HEK293 (cell line): Measurements from ENCODE around the gene PKIG.

ENCODE experiments used
- CTCF ChIA-PET: fragments of 350-600 bp; formaldehyde crosslinking; extraction: SDS; loops from one replicate; lab custom pipeline; 2021; ENCODE audit warnings: antibody characterized with exemption; lab: Yijun Ruan, JAX
- POLR2A ChIA-PET: fragments of 300-600 bp; formaldehyde crosslinking; extraction: SDS; loops from one replicate; lab custom pipeline; 2020; ENCODE audit warnings: antibody characterized with exemption, inconsistent platforms; lab: Yijun Ruan, JAX
- H3K27ac ChIP-seq: fragments of 200-500 bp; sonication (Bioruptor generic); 2 replicates; pipeline ENCODE4 v1.5.1; 2014; ENCODE audit warnings: low read depth, low read length, control low read depth, inconsistent platforms; ENCODE audit errors: extremely low read depth
- H3K36me3 ChIP-seq, 2 experiments: fragments of 200-500 bp in 1 of 2; sonication (Bioruptor generic) in 1 of 2; 1 replicate in 1 of 2; 2 replicates in 1 of 2; pipeline ENCODE4 v1.5.1; 2014 to 2017; ENCODE audit warnings: inconsistent platforms in 2 of 2, low read length in 2 of 2; ENCODE audit not compliant: control insufficient read depth in 2 of 2, insufficient read depth in 1 of 2
- H3K4me1 ChIP-seq: fragments of 200-500 bp; sonication (Bioruptor generic); 2 replicates; pipeline ENCODE4 v1.5.1; 2014; ENCODE audit warnings: mild to moderate bottlenecking, low read length, inconsistent platforms; ENCODE audit not compliant: control insufficient read depth, insufficient read depth
- H3K4me3 ChIP-seq: 2 replicates; pipeline ENCODE4 v1.5.1; 2011; ENCODE audit warnings: low read depth, mild to moderate bottlenecking, control low read depth, low read length, moderate library complexity
- H3K9me3 ChIP-seq: fragments of 200-500 bp; sonication (Bioruptor generic); 2 replicates; pipeline ENCODE4 v1.5.1; 2014; ENCODE audit warnings: low read depth, low read length, inconsistent platforms; ENCODE audit not compliant: control insufficient read depth, insufficient read depth
- SETDB1 ChIP-seq: IDR thresholded peaks from one replicate; pipeline ENCODE4 v1.6.1; 2017; ENCODE audit warnings: mild to moderate bottlenecking, low read length, moderate library complexity, mixed read lengths; ENCODE audit not compliant: insufficient read length
- ZBTB20 ChIP-seq: fragments of 450-650 bp; formaldehyde crosslinking; IDR thresholded peaks from 2 replicates; pipeline ENCODE4 v1.5.1; 2016; ENCODE audit warnings: missing biosample characterization, missing genetic modification characterization
- ZNF121 ChIP-seq: fragments of 450-650 bp; formaldehyde crosslinking; IDR thresholded peaks from 2 replicates; pipeline ENCODE4 v1.5.1; 2016; ENCODE audit warnings: missing biosample characterization, missing genetic modification characterization
- ZNF133 ChIP-seq: fragments of 450-650 bp; formaldehyde crosslinking; IDR thresholded peaks from 2 replicates; pipeline ENCODE4 v1.5.1; 2016; ENCODE audit warnings: missing biosample characterization, missing genetic modification characterization
- ZNF146 ChIP-seq: fragments of 450-650 bp; formaldehyde crosslinking; IDR thresholded peaks from 2 replicates; pipeline ENCODE4 v1.5.1; 2016; ENCODE audit warnings: missing biosample characterization, missing genetic modification characterization
- ZNF221 ChIP-seq: fragments of 450-650 bp; formaldehyde crosslinking; IDR thresholded peaks from 2 replicates; pipeline ENCODE4 v1.5.1; 2017; ENCODE audit warnings: missing biosample characterization, missing genetic modification characterization, borderline replicate concordance
- ZNF311 ChIP-seq: fragments of 450-650 bp; formaldehyde crosslinking; IDR thresholded peaks from 2 replicates; pipeline ENCODE4 v1.5.1; 2017; ENCODE audit warnings: missing biosample characterization, missing genetic modification characterization, borderline replicate concordance
- ZNF335 ChIP-seq: fragments of 450-650 bp; formaldehyde crosslinking; conservative IDR thresholded peaks from 2 replicates; pipeline ENCODE4 v1.5.1; 2016; ENCODE audit warnings: missing biosample characterization, missing genetic modification characterization
- ZNF350 ChIP-seq: fragments of 450-650 bp; formaldehyde crosslinking; IDR thresholded peaks from 2 replicates; pipeline ENCODE4 v1.5.0; 2017; ENCODE audit warnings: missing biosample characterization, mild to moderate bottlenecking, missing genetic modification characterization
- ZNF37A ChIP-seq: fragments of 450-650 bp; IDR thresholded peaks from 2 replicates; pipeline ENCODE4 v1.5.1; 2018; ENCODE audit warnings: missing biosample characterization, missing genetic modification characterization
- ZNF391 ChIP-seq: fragments of 450-650 bp; formaldehyde crosslinking; IDR thresholded peaks from 2 replicates; pipeline ENCODE4 v1.5.1; 2016; ENCODE audit warnings: low read depth, missing biosample characterization, missing genetic modification characterization, borderline replicate concordance
- ZNF529 ChIP-seq: fragments of 450-650 bp; formaldehyde crosslinking; IDR thresholded peaks from 2 replicates; pipeline ENCODE4 v1.5.1; 2017; ENCODE audit warnings: missing genetic modification characterization, missing biosample characterization; ENCODE audit not compliant: insufficient replicate concordance
- ZNF548 ChIP-seq: fragments of 450-650 bp; formaldehyde crosslinking; IDR thresholded peaks from 2 replicates; pipeline ENCODE4 v1.5.1; 2016; ENCODE audit warnings: missing biosample characterization, missing genetic modification characterization
- ZNF792 ChIP-seq: fragments of 450-650 bp; formaldehyde crosslinking; IDR thresholded peaks from 2 replicates; pipeline ENCODE4 v1.5.1; 2016; ENCODE audit warnings: missing biosample characterization, missing genetic modification characterization
- TF ChIP-seq, protein P1 (sequence below): fragments of 450-650 bp; formaldehyde crosslinking; IDR thresholded peaks from 2 replicates; pipeline ENCODE4 v1.5.1; 2016; ENCODE audit warnings: missing biosample characterization, missing genetic modification characterization, borderline replicate concordance
- TF ChIP-seq, protein P2 (sequence below): fragments of 450-650 bp; formaldehyde crosslinking; IDR thresholded peaks from 2 replicates; pipeline ENCODE4 v1.5.1; 2016; ENCODE audit warnings: missing biosample characterization, missing genetic modification characterization
- TF ChIP-seq, protein P3 (sequence below): fragments of 450-650 bp; formaldehyde crosslinking; IDR thresholded peaks from 2 replicates; pipeline ENCODE4 v1.5.1; 2016; ENCODE audit warnings: missing biosample characterization, missing genetic modification characterization
- TF ChIP-seq, protein P4 (sequence below): fragments of 450-650 bp; formaldehyde crosslinking; IDR thresholded peaks from 2 replicates; pipeline ENCODE4 v1.5.1; 2016; ENCODE audit warnings: missing biosample characterization, missing genetic modification characterization
- TF ChIP-seq, protein P5 (sequence below): fragments of 450-650 bp; formaldehyde crosslinking; IDR thresholded peaks from 2 replicates; pipeline ENCODE4 v1.5.1; 2016; ENCODE audit warnings: missing biosample characterization, missing genetic modification characterization

PKIG gene

DNA sequence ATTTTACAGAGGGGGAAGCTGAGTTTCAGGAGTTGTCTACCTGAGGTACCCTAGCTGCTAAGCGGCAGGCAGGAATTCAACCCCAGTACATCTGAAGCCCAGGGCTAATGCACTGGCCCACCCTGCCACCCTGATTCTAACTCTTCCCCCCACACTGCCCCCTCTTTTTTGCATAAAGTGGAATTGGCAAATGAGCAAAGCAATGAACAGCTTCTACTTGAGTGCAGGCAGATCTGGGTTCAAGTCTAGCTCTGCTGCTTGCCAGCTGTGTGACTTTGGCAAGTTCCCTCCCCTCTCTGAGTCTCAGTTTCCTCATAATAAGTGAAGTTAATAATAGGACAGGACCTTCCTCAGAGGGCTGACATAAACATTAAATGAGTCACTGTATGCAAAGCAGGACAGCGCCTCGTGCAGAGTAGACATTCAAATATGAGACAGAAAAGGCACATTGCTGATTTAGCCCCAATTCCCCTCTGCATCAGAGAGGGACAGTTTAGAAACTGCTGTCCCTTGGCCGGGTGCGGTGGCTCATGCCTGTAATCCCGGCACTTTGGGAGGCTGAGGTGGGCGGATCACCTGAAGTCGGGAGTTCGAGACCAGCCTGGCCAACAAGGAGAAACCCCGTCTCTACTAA lies 64.4 kb downstream of the PKIG start (continued):
- TF ChIP-seq, protein P1, sequence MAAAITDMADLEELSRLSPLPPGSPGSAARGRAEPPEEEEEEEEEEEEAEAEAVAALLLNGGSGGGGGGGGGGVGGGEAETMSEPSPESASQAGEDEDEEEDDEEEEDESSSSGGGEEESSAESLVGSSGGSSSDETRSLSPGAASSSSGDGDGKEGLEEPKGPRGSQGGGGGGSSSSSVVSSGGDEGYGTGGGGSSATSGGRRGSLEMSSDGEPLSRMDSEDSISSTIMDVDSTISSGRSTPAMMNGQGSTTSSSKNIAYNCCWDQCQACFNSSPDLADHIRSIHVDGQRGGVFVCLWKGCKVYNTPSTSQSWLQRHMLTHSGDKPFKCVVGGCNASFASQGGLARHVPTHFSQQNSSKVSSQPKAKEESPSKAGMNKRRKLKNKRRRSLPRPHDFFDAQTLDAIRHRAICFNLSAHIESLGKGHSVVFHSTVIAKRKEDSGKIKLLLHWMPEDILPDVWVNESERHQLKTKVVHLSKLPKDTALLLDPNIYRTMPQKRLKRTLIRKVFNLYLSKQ (tag by site-specific recombination), result no peak
- no peak for TF ChIP-seq ZNF311 (tag by site-specific recombination)

DNA sequence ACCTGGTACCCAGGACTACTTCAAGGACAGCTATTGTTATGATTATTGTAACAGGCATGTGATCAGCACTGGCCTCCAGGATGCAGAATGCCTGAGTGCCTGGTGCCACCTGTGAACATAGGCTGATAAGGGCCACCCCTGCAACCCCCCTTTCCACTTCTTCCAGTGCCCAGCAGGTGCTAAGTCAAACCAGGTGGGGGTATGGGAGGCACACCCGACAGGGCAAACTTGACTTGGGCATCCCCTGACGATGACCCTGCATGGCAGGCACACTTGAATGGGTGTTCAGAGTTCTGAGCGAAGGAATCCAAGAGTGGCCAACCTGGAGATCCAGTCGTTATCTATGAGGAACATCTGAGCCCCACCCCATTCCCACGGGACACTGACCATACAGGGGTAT lies 65.7 kb downstream of the PKIG start:
- H3K36me3 ChIP-seq, result no peaks in the 10 kb centered on the region
- TF ChIP-seq ZNF37A (tag by site-specific recombination) (no peak), ZNF391 (tag by site-specific recombination) (no peak), ZNF335 (tag by site-specific recombination) (no peak), ZNF121 (no peak), ZBTB20 (no peak), ZNF350 (tag by site-specific recombination) (no peak), ZNF146 (no peak), ZNF529 (no peak), ZNF221 (tag by site-specific recombination) (no peak), ZNF133 (no peak), ZNF792 (tag by site-specific recombination) (no peak), ZNF548 (no peak), SETDB1 (no peak)
- TF ChIP-seq, protein P2, sequence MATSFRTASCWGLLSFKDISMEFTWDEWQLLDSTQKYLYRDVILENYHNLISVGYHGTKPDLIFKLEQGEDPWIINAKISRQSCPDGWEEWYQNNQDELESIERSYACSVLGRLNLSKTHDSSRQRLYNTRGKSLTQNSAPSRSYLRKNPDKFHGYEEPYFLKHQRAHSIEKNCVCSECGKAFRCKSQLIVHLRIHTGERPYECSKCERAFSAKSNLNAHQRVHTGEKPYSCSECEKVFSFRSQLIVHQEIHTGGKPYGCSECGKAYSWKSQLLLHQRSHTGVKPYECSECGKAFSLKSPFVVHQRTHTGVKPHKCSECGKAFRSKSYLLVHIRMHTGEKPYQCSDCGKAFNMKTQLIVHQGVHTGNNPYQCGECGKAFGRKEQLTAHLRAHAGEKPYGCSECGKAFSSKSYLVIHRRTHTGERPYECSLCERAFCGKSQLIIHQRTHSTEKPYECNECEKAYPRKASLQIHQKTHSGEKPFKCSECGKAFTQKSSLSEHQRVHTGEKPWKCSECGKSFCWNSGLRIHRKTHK (tag by site-specific recombination), result no peak
- TF ChIP-seq, protein P3, sequence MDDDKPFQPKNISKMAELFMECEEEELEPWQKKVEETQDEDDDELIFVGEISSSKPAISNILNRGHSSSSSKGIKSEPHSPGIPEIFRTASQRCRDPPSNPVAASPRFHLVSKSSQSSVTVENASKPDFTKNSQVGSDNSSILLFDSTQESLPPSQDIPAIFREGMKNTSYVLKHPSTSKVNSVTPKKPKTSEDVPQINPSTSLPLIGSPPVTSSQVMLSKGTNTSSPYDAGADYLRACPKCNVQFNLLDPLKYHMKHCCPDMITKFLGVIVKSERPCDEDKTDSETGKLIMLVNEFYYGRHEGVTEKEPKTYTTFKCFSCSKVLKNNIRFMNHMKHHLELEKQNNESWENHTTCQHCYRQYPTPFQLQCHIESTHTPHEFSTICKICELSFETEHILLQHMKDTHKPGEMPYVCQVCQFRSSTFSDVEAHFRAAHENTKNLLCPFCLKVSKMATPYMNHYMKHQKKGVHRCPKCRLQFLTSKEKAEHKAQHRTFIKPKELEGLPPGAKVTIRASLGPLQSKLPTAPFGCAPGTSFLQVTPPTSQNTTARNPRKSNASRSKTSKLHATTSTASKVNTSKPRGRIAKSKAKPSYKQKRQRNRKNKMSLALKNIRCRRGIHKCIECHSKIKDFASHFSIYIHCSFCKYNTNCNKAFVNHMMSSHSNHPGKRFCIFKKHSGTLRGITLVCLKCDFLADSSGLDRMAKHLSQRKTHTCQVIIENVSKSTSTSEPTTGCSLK (tag by site-specific recombination), result no peak
- TF ChIP-seq, protein P4, sequence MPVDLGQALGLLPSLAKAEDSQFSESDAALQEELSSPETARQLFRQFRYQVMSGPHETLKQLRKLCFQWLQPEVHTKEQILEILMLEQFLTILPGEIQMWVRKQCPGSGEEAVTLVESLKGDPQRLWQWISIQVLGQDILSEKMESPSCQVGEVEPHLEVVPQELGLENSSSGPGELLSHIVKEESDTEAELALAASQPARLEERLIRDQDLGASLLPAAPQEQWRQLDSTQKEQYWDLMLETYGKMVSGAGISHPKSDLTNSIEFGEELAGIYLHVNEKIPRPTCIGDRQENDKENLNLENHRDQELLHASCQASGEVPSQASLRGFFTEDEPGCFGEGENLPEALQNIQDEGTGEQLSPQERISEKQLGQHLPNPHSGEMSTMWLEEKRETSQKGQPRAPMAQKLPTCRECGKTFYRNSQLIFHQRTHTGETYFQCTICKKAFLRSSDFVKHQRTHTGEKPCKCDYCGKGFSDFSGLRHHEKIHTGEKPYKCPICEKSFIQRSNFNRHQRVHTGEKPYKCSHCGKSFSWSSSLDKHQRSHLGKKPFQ (tag by site-specific recombination), result no peak
- TF ChIP-seq, protein P5, sequence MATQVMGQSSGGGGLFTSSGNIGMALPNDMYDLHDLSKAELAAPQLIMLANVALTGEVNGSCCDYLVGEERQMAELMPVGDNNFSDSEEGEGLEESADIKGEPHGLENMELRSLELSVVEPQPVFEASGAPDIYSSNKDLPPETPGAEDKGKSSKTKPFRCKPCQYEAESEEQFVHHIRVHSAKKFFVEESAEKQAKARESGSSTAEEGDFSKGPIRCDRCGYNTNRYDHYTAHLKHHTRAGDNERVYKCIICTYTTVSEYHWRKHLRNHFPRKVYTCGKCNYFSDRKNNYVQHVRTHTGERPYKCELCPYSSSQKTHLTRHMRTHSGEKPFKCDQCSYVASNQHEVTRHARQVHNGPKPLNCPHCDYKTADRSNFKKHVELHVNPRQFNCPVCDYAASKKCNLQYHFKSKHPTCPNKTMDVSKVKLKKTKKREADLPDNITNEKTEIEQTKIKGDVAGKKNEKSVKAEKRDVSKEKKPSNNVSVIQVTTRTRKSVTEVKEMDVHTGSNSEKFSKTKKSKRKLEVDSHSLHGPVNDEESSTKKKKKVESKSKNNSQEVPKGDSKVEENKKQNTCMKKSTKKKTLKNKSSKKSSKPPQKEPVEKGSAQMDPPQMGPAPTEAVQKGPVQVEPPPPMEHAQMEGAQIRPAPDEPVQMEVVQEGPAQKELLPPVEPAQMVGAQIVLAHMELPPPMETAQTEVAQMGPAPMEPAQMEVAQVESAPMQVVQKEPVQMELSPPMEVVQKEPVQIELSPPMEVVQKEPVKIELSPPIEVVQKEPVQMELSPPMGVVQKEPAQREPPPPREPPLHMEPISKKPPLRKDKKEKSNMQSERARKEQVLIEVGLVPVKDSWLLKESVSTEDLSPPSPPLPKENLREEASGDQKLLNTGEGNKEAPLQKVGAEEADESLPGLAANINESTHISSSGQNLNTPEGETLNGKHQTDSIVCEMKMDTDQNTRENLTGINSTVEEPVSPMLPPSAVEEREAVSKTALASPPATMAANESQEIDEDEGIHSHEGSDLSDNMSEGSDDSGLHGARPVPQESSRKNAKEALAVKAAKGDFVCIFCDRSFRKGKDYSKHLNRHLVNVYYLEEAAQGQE (tag by site-specific recombination), result no peak
- TF ChIP-seq, all 188 proteins: peak for 0
- ChIA-PET CTCF (interaction anchor here (0.5 to 0.9 kb wide), 2 partner anchors 37 to 430 kb away, joined by 3 read pairs; no protein-coding TSS in a partner anchor), POLR2A (no interaction called here)
- Histone ChIP-seq H3K27ac (no peak overlapping the region), H3K9me3 (no peaks in the 10 kb centered on the region), H3K4me3 (no peak overlapping the region), H3K4me1 (no peaks in the 10 kb centered on the region; the same call in 1 of the 2 replicates)
